Measurements from ENCODE around the gene RGS17. TPM values are rescaled to one million over a fixed set of nuclear protein-coding genes. Genes with fewer than 3 reads are reported as not detected.

Gene RGS17
- total RNA-seq, 2 donors from 2014 or later = 0.18 to 0.37 TPM

GRCh38 chr6:153056308-153056707, 74.8 kb downstream of the RGS17 start:
- ATAC-seq (no peak), DNase-seq (no peak)
- intact Hi-C loops (cut with DNase I) = loop anchor here in 1 of 2 donors (10.0 kb wide), 1 partner anchor 158 kb away; no protein-coding TSS in a partner anchor

DNA sequence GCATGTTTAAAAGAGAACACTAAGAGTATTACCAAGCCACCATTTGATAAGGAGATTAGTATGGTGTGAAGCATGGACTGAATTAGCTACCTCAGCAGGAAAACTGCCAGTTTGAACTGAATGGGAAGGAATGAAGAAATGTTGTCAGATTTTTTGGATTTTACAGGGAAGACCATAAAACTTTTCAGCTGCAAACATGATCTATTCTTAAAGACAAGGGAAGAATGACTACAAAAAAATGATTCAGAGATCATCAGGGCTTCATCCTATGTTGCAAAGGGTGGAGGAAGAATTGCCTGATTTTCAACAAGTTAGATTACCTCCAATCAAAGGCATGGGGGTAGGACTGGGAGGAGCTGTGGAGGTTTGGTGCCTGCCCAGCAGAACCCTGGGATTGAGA, 79.3 kb downstream of the RGS17 start:
- intact Hi-C loops (cut with DNase I) = loop anchor here in 1 of 2 donors (10.0 kb wide), 1 partner anchor 163 kb away; no protein-coding TSS in a partner anchor
- DNase-seq = no peak
- ATAC-seq = no peak

DNA sequence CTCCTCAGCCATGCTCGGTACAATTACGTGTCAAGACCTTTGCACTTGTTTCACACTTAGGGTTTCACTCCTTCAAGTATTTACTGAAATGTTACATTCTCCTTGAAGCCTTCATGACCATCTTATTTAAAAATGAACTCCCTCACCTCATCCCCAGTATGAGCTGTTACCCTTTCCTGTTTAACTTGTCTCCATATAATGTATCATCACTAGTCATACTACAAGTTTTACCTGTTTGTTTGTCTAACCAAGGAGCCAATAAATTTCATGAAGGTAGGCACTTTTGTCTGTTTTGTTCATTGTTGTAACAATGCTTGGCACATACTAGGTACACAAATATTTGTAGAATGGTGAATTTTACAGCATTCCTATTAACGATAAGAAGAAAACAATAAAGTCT, 82.5 kb downstream of the RGS17 start:
- DNase-seq (no peak), ATAC-seq (no peak)
- intact Hi-C loops (cut with DNase I) = no loop called here

DNA sequence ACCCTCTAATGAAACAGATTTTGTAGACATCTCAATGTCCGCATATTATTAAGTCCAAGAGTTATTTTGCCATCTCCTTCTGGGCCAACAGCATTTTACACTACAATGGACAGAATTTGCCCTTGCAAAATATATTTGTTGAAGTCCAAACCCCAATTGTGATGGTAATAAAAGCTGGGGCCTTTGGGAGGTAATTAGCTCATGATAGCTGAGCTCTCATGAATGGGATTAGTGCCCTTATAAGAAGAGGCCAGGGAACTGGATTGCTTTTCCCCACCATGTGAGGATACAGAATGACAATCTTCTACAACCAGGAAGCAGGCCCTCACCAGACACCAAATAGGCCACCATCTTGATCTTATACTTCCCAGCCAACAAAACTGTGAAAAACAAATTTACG, 83.7 kb downstream of the RGS17 start:
- DNase-seq = no peak
- intact Hi-C loops (cut with DNase I) = no loop called here
- no peak for ATAC-seq

- intact Hi-C loops (cut with DNase I) = no loop called here
- ATAC-seq = no peak
- DNase-seq = no peak
These were observed 85.8 kb downstream of the RGS17 start for GRCh38 chr6:153045271-153045670.

- no peak for ATAC-seq
- intact Hi-C loops (cut with DNase I) = no loop called here
- DNase-seq = no peak
These were observed 86.8 kb downstream of the RGS17 start for GRCh38 chr6:153044295-153044694.

- ATAC-seq (no peak), DNase-seq (no peak)
- intact Hi-C loops (cut with DNase I) = no loop called here
These were observed 87.4 kb downstream of the RGS17 start for GRCh38 chr6:153043719-153044118.

- intact Hi-C loops (cut with DNase I) = loop anchor here in 1 of 2 donors (10.0 kb wide), 2 partner anchors 66 to 476 kb away; no protein-coding TSS in a partner anchor
- no peak for DNase-seq
- no peak for ATAC-seq
These were observed 92.6 kb downstream of the RGS17 start for GRCh38 chr6:153038378-153039057.

DNA sequence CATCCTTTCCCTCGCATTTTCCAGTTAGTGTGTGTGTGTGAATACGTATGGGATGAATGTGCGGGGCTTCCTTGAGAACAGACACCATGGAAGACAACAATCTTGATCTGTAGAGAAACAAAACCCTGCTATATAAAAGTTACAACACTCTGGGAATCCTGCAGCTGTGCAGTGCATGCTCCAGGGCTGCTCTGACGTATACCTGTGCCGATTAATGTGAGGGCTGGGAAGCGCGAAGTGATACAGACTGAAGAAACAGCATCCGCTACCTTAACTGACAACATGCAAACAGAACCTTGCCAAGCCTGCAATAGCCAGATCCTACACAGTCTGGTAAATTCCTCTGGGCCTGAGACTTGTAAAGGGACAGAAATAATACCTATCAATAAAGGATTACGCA, 96.9 kb downstream of the RGS17 start:
- intact Hi-C loops (cut with DNase I) = loop anchor here in 1 of 2 donors (5.0 to 10.0 kb wide), 3 partner anchors 71 to 913 kb away; no protein-coding TSS in a partner anchor

GRCh38 chr6:153032255-153032882, 98.7 kb downstream of the RGS17 start:
- intact Hi-C loops (cut with DNase I) = loop anchor here in 1 of 2 donors (5.0 to 10.0 kb wide), 3 partner anchors 72 to 915 kb away; no protein-coding TSS in a partner anchor
- ATAC-seq (no peak), DNase-seq (no peak)

More for the DNA sequence above, 96.9 kb downstream of the RGS17 start:
- ATAC-seq = no peak
- DNase-seq = no peak

DNA sequence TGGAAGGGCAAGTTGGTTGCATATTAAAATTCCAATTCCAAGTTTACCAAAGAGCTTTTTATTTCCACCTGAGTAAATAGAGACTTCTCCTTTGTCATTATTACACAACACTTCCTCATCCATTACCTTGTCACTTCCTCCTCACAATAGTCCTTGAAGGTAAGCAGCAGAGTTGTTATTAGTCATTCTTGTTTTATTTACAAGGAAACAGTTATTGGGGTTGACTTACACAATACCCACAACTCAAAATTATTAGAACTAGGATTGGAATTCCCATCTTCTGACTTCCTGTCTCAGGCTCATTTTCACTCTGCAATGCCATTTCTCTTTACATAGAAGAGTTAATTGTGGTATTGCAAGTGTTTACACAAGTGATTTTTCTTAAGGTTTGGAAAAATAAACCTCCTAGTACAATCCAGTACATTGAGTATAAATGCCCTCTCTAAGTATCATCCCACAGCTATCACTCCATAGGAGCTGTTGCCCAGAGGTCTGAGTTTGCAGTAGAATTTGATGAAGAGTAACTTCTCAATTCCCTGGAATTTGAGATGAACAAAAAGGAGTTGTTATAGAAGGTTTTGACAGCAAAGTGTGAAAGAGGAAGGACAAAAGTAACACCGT, 99.6 kb downstream of the RGS17 start:
- intact Hi-C loops (cut with DNase I) = loop anchor here in 1 of 2 donors (5.0 to 10.0 kb wide), 3 partner anchors 73 to 916 kb away; no protein-coding TSS in a partner anchor
- DNase-seq (no peak), ATAC-seq (no peak)

DNA sequence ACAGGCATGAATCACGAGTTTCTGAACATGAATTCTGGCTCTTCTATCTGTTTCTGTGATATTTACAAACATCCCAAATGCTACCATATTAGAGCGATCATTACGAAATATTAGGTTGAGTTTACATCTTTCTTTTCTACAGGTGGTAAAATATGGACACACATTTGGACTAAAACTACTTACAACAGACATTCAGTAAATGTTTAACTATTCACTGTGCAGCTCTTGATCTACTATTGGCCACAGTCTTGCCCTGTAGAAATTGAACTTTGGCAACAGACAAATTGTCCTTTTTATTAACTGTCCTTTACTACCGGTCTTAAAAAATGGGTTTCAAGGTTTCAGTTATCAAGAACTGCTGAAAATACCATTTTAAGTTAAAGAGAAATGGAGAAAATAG, 102.1 kb downstream of the RGS17 start:
- ATAC-seq (no peak), DNase-seq (no peak)
- intact Hi-C loops (cut with DNase I) = loop anchor here in 1 of 2 donors (10.0 kb wide), 1 partner anchor 164 kb away; no protein-coding TSS in a partner anchor

- DNase-seq (no peak), ATAC-seq (no peak)
- intact Hi-C loops (cut with DNase I) = loop anchor here in 1 of 2 donors (10.0 kb wide), 1 partner anchor 163 kb away; no protein-coding TSS in a partner anchor
These were observed 102.8 kb downstream of the RGS17 start for GRCh38 chr6:153028286-153028685.

- DNase-seq = no peak
- ATAC-seq = no peak
- intact Hi-C loops (cut with DNase I) = loop anchor here in 1 of 2 donors (10.0 kb wide), 1 partner anchor 163 kb away; no protein-coding TSS in a partner anchor
These were observed 103.6 kb downstream of the RGS17 start for GRCh38 chr6:153027480-153027879.

DNA sequence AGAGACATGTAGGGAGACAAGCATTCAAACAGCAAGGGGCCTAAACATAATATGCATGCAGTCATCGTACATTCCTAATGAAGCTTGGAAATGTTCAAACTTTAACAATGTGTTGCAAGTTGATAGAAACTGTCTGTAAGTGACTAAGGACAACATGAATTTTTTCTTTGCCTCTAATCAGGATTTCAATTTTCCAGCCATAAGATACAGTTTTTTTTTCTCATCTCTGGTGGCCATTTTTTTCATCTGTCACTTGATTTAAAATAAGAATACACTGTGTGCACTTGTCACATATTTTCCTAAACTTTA, 106.4 kb downstream of the RGS17 start:
- ATAC-seq (no peak), DNase-seq (no peak)
- intact Hi-C loops (cut with DNase I) = loop anchor here (5.0 to 10.0 kb wide), 2 partner anchors 160 to 162 kb away; no protein-coding TSS in a partner anchor

GRCh38 chr6:153023977-153024708, 106.9 kb downstream of the RGS17 start:
- DNase-seq = no peak
- peak; percentile 81 to 88 for ATAC-seq
- intact Hi-C loops (cut with DNase I) = loop anchor here (5.0 to 10.0 kb wide), 2 partner anchors 159 to 162 kb away; no protein-coding TSS in a partner anchor

DNA sequence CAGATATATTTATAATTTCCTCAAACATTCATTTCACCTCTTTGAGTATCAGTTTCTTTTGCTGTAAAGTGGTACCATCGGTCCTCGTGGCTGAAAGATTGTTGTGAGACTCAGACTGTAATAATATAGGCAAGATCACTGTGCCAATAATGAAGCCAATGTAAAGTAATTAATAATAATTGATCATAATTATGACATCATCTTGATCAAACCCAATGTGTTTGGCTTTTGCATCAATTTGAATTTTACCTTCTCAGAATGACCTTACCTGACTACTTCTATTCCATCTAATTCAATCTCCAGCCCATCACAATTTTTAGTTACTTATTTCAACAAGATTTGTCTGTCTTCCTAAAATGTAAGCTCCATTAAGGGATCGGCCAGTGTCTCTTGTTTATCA, 112.7 kb downstream of the RGS17 start:
- ATAC-seq = no peak
- no peak for DNase-seq
- intact Hi-C loops (cut with DNase I) = no loop called here

DNA sequence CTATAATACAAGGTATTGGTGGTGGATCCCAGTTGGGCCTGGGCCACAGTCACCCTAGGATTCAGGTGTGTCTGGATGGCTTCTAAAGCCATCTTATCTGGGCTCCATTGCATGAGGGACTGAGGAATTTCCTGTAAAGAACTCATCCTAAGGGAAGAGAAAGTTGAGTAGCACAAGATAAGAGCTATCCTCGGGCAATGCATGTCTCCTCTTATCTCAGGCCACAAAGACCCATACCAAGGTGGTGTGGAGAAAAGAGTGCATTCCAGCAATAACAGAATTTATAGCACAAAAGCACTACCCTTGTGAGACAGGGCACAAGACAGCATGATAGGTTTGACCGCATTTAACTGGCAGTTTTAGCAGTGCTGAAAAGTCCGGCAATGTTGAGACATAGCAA, 114.2 kb downstream of the RGS17 start:
- ATAC-seq (no peak), DNase-seq (no peak)
- intact Hi-C loops (cut with DNase I) = no loop called here

GRCh38 chr6:153015094-153015640, 115.9 kb downstream of the RGS17 start:
- ATAC-seq (no peak), DNase-seq (no peak)
- intact Hi-C loops (cut with DNase I) = no loop called here

Measured in left cardiac atrium (tissue), 4 donors.